LoVo (cell line): ENCODE data around the gene MRPL14.

Experiments used
- DNase-seq: peaks from one replicate; pipeline ENCODE4 v3.0.0-alpha.2; 2016; ENCODE audit warnings: low spot score

Gene MRPL14

GRCh38 chr6:44122801-44123200 lies 4.5 kb downstream of the MRPL14 start:
- DNase-seq, result no peak

DNA sequence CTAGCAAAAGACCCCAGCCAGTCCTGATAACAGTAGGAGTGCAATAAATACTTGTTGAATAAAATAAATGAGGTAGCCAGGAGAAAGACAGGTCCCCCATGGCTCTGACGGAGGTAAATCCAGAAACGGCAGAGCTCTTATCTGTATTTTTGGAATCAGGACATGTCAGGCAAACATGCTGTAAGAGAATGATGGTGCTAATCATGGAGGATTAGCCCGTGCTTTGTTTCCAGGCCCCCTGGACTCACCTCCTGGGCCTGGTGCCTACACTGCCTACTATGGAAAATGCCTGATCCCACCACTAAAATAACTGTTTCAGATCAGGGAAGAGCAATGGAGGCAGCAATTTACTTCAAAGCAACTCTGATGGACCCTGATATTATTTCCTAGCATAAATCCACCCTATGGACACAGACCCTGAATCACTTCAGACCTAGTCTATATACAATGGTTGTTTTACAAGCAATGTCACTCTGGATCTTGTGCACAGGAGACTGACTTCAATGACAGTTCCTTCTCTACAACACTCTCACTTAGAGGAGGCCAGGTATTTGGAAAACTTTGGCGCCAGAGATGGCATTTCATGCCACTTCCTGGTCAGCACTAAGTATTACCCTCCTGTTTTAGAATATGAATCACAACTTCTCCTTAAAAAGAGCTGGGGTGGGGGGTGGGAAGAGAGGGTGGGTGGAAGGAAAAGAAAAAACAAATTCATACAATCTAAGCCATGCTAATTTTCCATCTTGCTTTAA lies 6.4 kb downstream of the MRPL14 start:
- no peak for DNase-seq

- DNase-seq, result no peak
These were observed 7.5 kb downstream of the MRPL14 start for GRCh38 chr6:44119704-44120262.

DNA sequence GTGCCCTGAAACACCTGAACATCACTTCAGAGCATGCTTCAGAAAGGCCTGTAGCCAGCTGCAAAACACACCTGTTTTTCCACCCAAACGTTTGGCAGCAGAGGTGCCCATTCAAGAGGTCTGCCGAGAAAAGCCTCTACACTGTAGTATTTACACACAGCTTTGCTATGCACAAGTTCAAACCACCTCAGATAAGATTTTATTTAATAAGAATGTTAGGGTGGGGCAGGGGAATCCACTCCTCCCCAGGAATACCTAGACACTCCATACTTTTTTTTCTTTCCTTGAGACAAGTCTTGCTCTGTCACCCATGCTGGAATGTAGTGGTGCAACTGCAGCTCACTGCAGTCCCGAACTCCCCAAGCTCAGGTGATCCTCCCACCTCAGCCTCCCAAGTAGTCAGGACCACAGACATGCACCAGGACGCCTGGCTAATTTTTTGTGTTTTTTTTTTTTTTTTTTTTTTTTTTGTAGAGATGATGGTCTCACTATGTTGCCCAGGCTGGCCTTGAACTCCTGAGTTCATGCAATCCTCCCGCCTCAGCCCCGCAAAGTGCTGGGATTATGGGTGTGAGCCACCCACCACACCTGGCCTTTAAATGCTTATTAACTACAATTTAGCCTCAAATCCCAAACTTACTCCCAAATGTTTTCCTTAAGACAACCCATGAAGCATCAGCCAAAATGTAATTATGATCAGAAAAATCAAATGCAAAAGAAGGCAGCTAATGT lies 9.7 kb downstream of the MRPL14 start:
- DNase-seq, result peak; percentile 51

DNA sequence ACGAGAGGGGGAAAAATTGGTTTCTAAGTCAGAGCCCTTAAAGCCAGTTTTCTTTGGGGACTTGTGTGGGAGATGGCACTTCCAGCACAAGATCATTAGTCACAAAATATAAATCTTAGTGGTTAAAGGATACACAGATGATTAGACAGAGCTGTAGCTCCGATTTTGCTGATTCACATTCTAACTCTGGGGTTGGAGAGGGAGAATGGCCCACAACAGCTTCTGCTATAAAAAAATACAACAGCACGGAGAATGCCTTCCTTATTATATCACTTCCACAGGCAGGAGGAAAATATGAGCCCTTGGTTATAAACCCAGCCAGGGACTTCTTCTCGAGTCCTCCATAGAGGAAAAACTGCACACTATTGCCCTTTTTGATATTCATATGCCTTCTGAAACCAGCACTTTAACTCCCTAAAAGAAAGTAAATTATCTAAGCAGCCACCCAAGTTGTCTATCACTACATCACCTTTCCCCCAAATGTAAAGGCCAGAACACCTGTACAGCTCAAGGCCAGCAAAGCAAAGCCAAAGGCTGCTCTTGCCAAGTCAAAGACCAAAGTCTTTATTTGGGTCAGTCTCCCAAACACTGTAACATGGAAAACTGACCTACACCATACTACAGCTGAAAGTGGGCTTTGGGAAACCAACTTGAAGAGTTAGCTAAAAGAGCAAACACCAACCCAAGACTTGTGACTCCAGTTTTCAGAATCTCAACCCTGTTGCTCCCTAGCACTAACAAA lies 10.4 kb downstream of the MRPL14 start:
- DNase-seq, result no peak

DNA sequence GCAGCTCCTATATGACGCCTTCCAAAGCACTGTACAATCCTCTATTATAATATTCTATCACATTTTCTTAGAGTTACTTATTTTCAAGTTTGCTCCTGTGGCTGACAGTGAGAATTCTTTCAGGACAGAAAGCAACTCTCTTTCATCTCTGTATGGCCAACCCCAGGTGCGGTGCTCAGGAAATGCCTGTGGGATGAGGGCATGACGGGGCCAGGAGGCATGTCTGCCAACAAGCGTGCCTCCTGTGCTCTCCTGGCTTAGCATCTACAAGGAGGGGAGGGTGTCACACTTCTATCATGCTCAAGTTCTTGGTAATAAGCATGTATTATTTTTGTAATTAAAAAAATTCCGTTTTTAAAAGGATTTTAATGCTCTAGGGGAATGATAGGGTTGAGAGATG lies 11.4 kb downstream of the MRPL14 start:
- DNase-seq, result no peak

DNA sequence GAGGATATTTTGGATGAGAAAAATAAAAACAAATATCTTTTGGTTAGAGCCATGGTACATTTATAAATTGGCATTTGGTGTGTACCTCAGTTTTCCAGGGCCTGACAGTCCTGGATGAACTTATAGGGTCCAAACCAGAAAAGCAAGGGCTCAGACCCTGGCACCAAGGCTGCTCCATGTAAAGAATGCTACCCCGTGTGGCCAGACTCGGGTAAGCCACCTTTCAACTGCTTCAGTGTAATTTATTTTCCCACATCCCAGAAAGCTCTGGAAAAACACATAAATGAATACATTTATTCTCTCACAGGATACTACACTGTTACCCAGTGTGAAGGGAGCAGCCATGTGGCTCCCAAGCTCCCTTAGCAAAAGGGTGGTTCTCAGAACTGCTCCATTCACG lies 13.8 kb downstream of the MRPL14 start:
- no peak for DNase-seq

DNA sequence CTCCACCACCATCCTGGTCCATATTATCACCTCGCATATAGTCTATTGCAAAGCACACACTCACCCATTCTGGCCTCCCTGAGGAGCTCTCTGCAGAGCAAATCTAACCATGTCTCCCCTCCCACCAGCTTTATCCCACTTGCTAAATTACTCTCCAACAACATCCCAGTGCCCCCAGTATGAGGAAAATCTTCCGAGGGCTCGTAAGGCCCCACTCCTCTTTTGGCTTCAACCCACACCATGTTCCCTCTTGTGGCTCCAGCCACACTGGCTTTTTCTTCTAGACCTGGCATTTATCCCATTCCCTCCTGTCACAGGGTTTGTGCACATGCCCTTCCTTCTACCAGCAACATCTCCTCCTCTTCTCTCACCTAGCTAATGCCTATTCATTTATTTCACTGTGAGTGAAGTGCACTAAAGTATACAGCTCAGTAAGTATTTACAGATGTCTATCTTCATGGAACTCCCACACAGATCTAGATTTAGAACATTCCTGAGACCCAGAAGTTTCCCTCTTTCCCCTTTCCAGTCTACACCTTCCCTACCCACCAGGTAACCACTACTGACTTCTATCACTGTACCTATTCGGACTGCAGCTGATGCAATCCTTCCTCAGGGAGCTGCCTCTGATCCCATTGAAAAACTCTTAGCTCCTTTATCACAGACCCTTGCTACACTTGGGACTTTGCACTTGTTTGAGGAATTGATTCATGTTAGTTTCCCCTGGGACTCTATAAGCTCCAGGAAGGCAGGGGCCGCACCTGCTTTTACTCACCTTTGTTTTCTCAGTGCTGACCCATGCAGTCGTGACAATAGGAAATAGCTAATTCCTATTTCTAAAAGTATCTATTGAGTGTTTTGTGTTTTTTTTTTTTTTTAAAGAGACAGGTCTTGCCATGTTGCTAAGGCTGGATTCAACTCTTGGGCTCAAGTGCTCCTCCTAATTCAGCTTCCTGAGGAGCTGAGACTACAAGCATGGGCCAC lies 15.5 kb downstream of the MRPL14 start:
- DNase-seq, result peak; percentile 39

DNA sequence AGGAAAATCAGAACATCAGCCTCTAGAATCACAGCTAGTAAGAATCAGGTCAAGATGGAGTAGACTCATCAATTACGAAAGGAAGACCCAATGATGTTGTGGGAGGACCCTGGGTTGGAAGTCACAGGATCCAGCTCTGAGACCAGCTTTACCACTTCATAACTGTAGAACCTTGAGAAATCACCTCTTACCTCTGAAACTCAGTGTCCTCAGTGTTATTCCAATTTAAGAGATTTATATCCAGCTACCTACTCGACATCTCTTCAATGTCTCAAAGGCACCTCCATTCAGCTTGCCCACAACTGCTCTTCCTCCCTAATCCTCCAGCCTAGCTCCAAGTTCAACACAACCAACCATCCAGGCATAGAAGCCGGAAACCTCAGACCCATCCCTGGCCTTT lies 16.3 kb downstream of the MRPL14 start:
- no peak for DNase-seq

DNA sequence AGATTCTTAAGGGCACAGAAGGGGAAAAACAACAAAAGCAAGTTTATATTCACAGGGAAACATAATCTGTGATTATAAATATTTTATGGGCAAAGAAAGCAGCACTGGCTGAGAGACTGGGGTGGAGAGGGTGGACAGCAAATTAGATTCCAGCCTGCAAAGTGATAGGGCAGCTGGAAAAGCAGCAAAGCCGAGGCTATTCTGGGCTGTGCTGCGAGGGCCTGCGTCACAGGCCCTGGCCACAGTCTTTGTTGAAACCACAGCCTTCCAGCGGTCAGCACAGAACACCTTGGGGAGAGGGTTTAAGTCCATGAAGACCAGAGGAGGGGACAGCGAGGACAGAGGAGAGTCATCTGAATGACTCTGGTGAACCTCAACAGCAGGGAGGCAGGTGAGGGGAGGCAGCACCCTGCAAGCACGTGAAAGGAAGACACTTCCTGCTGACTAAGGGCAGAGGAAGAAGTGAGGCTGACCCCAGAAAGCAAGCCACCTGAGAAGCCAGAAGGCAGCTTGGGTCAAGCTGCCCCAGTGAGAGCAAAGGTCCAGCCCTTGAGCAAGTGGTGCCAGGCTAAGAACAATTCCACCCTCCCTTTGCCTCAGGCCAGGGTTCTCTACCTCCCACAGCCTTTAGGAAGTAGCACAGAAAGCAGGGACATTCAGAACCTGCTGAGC lies 17.1 kb downstream of the MRPL14 start:
- no peak for DNase-seq

- DNase-seq, result no peak
These were observed 18.0 kb downstream of the MRPL14 start for GRCh38 chr6:44109212-44109611.

DNA sequence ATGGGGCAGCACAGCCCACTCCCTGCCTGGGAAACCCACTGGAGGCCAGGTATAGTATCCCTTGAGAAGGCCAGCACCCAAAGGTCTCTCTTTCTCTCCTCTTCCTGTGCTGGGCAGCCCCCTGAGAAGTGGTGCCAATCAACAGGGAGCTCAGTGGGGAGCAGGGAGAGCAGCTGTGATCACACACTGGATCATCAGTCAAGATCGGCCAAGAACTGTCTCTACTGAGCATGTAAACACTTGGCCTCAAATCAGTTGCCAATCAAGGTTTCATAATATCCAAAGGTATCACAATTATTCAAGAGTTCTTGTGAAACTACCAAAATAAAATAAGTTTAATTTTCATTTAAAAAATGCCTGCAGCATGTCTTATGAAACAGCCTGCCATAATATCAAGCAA lies 18.8 kb downstream of the MRPL14 start:
- no peak for DNase-seq

- no peak for DNase-seq
These were observed 20.2 kb downstream of the MRPL14 start for GRCh38 chr6:44107017-44107416.

DNA sequence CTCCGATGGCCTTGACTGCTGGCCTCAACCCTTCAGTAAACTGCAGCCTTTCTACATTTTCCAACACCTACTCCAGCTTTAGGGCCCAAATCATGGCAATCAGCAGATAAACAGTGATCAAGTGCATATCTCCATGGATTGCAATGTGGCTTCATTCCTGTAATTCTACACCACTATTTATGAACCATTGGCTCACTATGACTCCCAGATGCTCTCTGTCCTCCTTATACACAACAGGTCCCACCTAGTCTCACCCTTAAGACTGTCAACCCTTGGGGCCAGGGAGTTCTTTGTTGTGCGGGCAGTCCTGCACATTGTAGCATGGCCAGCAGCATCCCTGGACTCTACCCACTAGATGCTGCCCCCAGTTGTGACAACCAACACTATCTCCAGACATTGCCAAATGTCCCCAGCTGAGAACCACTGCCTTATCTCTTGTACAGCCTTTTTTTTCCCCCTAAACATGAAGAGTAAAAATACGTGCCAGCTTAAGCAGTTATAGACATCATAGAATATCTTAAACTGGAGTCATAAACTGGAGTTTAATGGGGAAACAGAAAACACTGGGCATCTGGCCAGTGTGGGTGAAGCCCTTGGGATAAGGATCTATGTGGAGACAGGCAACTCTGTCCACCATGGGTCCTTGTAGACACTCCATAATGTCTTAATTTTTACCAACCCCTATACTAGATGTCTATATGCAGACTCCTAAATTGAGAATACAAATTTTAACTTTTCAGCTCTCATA lies 21.1 kb downstream of the MRPL14 start:
- no peak for DNase-seq

- DNase-seq, result no peak
These were observed 22.1 kb downstream of the MRPL14 start for GRCh38 chr6:44105146-44105545.

DNA sequence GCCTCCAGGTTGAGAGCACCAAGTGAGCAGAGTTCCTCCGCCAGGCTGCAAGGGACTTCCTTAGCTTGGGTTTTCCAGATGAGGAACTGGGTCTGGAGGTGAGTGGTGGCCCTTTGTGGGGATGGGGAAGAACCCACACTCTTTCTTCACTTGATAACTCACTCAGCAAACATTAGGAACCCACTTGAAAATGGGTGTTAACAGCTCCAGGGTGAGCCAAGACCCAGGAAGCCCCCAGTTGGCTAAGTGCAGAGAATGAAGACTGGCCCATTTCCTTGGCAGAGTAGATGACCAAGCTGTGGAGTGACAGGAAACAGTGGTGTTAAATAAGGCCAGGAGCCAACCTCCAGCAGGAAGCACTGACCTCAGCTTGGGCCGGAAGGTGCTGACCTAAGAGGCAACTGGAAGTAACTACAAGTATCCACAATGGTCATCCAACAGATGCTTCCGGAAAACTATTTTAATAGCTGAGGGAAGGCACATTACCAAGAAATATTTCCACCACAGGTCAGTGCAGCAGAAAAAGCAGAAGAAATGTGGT lies 22.7 kb downstream of the MRPL14 start:
- no peak for DNase-seq

DNA sequence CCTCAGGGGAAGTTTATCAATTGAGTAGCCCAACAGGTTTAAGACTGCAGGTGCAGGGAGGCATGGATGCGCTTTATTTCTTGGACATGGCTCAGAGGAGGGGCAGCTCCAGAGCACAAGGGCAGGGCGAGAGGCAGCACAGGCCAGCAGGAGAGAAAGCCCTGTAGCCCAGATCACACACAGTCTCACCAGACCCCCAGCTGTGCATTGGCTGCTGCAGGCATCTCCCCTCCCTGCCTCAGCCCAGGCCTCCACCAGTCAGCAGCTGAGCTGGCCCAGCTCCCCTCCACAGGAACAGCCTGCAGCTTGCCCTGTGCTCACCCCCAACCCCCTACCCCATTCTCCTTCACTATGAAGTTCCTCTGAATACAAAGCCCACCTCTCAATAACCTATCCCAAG lies 24.7 kb downstream of the MRPL14 start:
- no peak for DNase-seq

GRCh38 chr6:44101832-44102231 lies 25.4 kb downstream of the MRPL14 start:
- no peak for DNase-seq

DNA sequence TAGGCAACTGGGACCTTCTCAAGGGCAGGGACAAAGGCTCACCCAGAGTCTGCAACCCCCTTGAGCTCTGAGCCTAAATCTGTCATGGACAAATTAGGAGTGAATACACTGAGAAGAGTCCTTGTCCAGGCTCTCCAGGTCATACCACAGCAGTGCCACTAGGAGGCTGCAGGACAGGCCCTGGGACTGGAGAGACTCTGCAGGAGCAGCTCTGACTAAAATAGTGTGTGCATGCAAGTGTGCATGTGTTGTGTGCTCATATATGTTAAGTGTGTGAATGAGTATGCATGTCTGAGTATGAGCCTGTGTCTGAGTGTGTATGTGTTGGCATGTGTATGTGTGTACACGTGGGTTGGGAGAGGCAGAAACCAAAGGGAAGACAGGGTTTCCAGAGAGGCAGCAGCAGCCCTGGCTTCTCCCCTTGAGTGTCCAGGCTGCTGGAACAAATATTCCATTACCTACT lies 27.1 kb downstream of the MRPL14 start:
- no peak for DNase-seq

DNA sequence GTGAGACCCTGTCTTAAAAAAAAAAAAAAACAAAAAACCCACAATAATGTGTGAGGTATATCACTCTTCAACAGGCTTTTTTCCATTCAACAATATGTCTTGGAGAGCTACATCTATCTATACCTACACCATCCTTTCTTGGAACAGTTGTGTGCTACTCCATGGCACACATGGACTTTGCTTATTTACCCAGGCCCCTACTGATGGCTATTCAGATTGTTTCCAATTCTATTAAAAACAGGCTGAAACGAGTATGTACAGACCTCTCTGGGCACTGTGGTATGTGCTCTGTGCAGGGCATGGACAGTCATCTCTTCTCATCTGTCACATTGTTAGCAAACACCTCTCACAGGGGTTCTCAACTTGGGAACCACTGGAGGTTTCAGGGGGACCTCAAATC lies 28.1 kb downstream of the MRPL14 start:
- no peak for DNase-seq
